Stomach (tissue), 4 donors: ENCODE measurements around the gene PRKAG1.

Experiments
- CTCF ChIP-seq, 7 experiments: fragments of 450-650 bp in 4 of 7; fragments of 200-600 bp in 3 of 7; sonication (generic) in 3 of 7; IDR thresholded peaks; one replicate each; pipeline ENCODE4 v1.5.1; 2016 to 2019; ENCODE audit warnings: antibody characterized with exemption in 7 of 7, control low read depth in 2 of 7, mild to moderate bottlenecking in 1 of 7
- EP300 ChIP-seq: sonication (generic); formaldehyde crosslinking; IDR thresholded peaks from one replicate; pipeline ENCODE4 v1.6.1; 2017; ENCODE audit warnings: antibody characterized with exemption
- POLR2A ChIP-seq, 4 donors: fragments of 450-650 bp; IDR thresholded peaks; one replicate each; pipeline ENCODE4 v1.6.1; 2016; ENCODE audit warnings: antibody characterized with exemption in 4 of 4, control low read depth in 2 of 4, mild to moderate bottlenecking in 1 of 4, moderate library complexity in 1 of 4
- POLR2AphosphoS5 ChIP-seq, 3 donors: sonication (generic); formaldehyde crosslinking; IDR thresholded peaks; one replicate each; pipeline ENCODE4 v1.6.1; 2016; ENCODE audit warnings: antibody characterized with exemption in 3 of 3

- no peak for TF ChIP-seq POLR2A (IDR thresholded peaks at IDR 0.05)
- TF ChIP-seq CTCF (IDR thresholded peaks at IDR 0.05), result no peak
- TF ChIP-seq EP300, result no peak
- TF ChIP-seq POLR2AphosphoS5 (IDR thresholded peaks at IDR 0.05), result no peak
These were observed 15.2 kb upstream of the PRKAG1 start for GRCh38 chr12:49033611-49034285.
